GM18511 (cell line): ENCODE data around the gene ARHGEF17.

Source experiments
- ATAC-seq: cut with Tn5 transposase; IDR thresholded peaks from one replicate; pipeline ENCODE4 v1.9.1; 2021; ENCODE audit warnings: mild to moderate bottlenecking, moderate library complexity; ENCODE audit not compliant: unreplicated experiment

The ARHGEF17 gene

DNA sequence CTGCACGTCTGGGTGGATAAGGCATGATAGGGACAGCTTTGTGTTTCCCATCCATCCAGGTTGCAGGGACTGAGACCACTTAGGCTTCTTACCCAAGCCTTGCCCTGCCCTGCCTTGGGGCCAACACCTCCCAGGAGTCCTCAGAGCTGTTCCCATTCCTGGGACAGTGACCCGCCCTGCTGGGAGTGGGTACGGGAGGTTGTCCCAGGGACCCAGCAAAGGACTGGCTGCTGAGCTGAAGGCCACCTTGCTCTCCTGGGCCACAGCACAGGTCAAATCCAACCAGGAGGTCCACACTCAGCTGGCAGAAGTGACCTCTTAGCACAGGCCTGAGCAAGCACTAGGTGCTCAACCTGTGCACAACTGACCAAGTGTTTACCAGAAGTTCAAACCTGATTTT is 16.9 kb upstream of the ARHGEF17 start:
- ATAC-seq, result no peak

DNA sequence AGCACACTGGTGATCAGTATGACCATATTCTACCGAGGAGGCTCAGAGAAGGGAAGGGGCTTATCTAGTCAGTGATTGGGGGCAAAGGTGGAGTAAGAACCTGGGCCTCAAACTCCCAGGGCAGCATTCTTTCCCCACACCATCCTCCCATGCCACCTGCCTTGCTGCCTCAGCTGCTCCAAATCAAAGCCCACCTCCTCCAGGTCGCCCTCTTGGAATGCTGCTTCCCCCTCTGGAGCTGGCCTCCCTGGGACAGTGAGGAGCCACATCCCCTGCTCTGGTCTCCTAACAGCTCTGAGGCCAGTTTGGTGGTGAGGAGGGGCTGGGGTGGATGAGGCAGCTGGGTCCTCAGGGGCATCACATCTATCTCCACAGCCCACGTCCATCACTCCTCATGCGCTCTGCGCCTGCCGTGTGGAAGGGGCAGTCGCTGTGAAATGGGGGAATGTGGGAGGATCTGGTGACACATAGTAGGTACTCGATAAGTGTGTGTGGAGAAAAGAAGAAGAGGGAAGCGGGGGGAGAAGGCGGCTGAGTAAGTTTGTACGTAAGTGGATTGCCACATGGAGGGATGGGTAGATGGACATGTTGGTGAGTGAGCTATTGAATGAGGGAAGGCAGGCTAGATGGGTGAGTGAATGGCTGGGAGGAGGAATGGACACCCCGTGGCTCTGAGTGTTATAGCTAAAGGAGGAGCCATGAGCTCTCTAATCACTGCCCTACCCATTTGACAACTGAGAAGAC is 16.1 kb upstream of the ARHGEF17 start:
- ATAC-seq, result no peak

DNA sequence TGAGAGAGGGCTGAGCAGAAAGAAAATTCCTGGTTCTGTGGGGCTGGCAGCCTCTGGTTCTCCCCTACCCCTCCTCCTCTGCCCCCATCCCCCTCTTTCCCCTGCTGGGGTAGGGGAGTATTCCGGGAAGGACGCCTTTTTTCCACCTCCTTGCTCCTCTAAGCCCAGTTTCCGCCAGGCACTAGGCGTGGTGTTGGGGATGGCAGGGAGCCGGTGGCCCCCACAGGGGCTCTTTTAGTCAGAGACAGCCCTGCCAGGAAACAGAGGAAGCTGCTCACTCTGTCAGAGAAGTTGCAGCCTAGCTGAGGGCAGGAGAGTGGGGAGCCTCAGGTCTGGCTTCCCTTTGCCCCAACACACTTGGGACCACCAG is 15.6 kb upstream of the ARHGEF17 start:
- ATAC-seq, result no peak

- ATAC-seq, result no peak
Observed at GRCh38 chr11:73293356-73293936, 14.6 kb upstream of the ARHGEF17 start.

DNA sequence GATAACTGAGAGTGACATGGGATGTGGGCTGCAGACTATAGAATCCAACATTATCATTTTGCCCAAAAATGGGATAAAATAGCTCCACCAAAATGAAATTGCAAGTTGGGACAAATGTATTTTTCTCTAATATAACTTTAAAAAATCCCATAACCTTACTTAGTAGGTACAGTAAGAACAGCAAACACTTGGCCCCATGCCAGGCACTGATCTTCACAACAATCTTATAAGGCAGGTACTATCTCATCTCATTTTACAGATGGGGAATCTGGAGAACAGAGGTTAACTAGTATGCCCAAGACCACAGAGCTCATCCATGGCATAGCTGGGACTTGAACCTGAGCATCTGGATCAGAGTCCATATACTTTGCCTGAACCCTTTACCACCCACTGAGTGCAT is 13.5 kb upstream of the ARHGEF17 start:
- no peak for ATAC-seq

- ATAC-seq, result no peak
Observed at GRCh38 chr11:73295241-73295995, 12.7 kb upstream of the ARHGEF17 start.

GRCh38 chr11:73295996-73296318 is 12.1 kb upstream of the ARHGEF17 start:
- no peak for ATAC-seq

GRCh38 chr11:73296501-73297230 is 11.4 kb upstream of the ARHGEF17 start:
- no peak for ATAC-seq

DNA sequence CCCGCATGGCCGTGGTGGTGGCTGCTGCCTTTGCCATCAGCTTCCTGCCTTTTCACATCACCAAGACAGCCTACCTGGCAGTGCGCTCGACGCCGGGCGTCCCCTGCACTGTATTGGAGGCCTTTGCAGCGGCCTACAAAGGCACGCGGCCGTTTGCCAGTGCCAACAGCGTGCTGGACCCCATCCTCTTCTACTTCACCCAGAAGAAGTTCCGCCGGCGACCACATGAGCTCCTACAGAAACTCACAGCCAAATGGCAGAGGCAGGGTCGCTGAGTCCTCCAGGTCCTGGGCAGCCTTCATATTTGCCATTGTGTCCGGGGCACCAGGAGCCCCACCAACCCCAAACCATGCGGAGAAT is 10.9 kb upstream of the ARHGEF17 start:
- no peak for ATAC-seq

DNA sequence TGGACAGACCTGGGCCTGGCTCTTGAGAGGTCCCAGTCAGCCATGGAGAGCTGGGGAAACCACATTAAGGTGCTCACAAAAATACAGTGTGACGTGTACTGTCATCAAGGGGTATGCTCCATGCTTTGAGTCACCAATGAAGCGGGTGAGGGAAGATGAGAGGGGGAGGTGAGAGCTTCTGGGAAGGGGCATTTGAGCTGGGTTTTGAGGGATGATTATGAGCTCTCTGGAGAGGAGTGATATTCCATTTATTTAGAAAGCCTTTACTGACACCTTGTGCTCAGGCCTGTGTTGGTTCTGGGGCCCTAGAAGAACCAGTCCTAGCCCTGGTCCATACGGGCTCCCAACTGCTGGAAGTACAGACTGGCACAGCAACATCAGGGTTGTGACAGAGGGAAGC is 10.4 kb upstream of the ARHGEF17 start:
- no peak for ATAC-seq

DNA sequence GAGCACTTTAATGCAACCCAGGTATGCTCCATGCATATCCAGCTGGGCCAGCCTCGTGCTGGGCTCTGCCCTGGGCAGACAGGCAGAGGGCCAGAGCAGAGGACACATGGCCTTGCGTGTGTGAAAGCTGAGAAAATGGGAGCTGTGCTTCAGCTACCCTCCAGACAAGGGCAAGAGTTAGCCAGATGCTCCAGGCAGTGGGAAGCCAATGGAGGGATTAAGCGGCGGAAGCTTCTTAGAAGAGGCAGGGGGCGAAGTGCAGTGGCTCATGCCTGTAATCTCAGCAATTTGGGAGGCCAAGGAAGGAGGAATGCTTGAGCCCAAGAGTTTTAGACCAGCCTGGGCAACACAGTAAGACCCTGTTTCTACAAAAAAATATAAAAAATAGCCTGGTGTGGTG is 9.8 kb upstream of the ARHGEF17 start:
- ATAC-seq, result no peak

DNA sequence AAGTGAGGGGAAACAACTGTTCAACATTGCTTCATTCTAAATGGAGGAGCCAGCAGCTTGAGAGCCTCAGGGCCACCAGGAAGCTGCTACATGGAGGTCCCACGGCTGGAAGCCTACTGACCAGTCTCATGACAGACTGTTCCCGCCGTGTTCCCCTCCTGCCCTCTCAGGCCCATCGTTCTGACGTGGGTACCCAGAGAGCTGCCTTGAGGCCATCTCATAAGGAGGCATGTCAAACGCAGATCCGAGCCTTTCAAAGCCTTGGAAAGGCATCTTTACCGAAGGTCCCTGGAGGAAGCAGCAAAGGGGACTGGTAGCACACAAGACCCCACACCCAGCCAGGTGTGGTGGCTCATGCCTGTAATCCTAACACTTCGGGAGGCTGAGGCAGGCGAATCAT is 8.3 kb upstream of the ARHGEF17 start:
- no peak for ATAC-seq

- ATAC-seq, result no peak
Observed at GRCh38 chr11:73306069-73306841, 1.8 kb upstream of the ARHGEF17 start.

GRCh38 chr11:73306977-73307322 is 1.1 kb upstream of the ARHGEF17 start:
- no peak for ATAC-seq

GRCh38 chr11:73307323-73308002 is 613 bp upstream of the ARHGEF17 start:
- ATAC-seq, result peak; percentile 68

DNA sequence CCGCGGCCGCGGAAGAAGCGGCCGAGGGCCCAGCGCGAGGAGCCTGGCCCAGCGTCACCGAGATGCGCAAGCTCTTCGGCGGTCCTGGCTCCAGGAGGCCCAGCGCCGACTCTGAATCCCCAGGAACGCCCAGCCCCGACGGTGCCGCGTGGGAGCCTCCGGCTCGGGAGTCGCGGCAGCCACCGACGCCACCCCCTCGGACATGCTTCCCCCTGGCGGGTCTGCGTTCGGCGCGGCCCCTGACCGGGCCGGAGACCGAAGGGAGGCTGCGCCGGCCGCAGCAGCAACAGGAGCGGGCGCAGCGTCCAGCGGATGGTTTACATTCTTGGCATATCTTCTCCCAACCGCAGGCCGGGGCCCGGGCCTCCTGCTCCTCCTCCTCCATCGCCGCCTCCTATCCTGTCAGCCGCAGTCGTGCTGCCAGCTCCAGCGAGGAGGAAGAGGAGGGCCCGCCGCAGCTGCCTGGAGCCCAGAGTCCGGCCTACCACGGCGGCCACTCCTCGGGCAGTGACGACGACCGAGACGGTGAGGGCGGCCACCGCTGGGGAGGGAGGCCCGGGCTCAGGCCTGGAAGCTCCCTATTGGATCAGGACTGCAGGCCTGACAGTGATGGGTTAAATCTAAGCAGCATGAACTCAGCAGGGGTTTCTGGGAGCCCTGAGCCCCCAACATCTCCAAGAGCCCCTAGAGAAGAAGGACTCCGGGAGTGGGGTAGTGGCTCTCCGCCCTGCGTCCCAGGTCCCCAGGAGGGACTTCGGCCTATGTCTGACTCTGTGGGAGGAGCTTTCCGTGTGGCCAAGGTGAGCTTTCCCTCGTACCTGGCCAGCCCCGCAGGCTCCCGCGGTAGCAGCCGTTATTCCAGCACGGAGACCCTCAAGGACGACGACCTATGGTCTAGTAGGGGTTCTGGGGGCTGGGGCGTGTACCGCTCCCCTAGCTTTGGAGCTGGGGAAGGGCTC is 1.2 kb downstream of the ARHGEF17 start:
- no peak for ATAC-seq

- ATAC-seq, result no peak
Observed at GRCh38 chr11:73310076-73310475, 2.0 kb downstream of the ARHGEF17 start.

DNA sequence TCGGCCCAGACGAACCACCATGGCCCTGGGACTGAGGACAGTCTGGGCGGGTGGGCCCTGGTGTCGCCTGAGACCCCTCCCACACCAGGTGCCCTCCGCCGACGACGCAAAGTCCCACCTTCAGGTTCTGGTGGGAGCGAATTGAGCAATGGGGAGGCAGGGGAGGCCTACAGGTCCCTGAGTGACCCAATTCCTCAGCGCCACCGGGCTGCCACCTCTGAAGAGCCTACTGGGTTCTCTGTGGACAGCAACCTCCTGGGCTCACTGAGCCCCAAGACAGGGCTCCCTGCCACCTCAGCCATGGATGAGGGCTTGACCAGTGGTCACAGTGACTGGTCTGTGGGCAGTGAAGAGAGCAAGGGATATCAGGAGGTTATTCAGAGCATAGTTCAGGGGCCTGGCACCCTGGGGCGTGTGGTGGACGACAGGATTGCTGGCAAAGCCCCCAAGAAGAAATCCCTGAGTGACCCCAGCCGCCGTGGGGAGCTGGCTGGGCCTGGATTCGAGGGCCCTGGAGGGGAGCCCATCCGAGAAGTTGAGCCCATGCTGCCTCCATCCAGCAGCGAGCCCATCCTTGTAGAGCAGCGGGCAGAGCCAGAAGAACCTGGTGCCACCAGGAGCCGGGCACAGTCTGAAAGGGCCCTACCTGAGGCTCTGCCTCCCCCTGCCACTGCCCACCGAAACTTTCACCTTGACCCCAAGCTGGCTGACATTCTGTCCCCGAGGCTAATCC is 2.8 kb downstream of the ARHGEF17 start:
- no peak for ATAC-seq

GRCh38 chr11:73311394-73311869 is 3.4 kb downstream of the ARHGEF17 start:
- no peak for ATAC-seq
